ENCODE measurements around the gene CLRN1. TPM values are rescaled to one million over a fixed set of nuclear protein-coding genes. Genes with fewer than 3 reads are reported as not detected.
A peak's percentile ranks its signal among the peaks of the same experiment; 100 is the strongest.

Gene CLRN1
- total and polyA plus RNA-seq, 2 of the 13 experiments (the other 11 are each of a cell fraction or from before 2014, with no cell fraction given), result not detected

DNA sequence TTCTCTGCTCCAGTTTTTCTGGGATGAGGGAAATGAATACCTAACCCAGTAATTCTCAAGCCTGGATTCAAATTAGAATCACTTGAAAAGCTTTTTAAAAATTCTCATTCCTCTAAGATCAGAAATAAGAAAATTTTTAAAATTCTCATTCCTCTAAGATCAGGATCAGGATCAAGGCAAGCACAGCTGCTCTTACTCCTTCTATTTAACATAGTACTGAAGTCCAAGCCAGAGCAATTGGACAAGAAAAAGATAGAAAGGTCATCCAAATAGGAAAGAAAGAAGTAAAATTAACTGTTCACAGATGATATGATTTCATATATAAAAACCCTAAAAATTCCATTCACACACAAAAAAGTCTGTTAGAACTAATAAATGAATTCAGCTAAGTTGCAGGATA, 24.2 kb upstream of the CLRN1 start:
- H4K20me1 ChIP-seq (ENCODE audit: insufficient read depth, low read length), result no peaks in the 10 kb centered on the region
- TF ChIP-seq, protein P1, sequence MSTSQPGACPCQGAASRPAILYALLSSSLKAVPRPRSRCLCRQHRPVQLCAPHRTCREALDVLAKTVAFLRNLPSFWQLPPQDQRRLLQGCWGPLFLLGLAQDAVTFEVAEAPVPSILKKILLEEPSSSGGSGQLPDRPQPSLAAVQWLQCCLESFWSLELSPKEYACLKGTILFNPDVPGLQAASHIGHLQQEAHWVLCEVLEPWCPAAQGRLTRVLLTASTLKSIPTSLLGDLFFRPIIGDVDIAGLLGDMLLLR (CRISPR knock-in tag; IDR thresholded peaks at IDR 0.05), result no peak
- TF ChIP-seq ZC3H4 (CRISPR knock-in tag; IDR thresholded peaks at IDR 0.05; ENCODE audit: borderline replicate concordance), result no peak
- no peak for TF ChIP-seq HCFC1 (IDR thresholded peaks at IDR 0.05; ENCODE audit: low read depth, low read length)
- H2AFZ ChIP-seq (ENCODE audit: low read length), result no peak overlapping the region
- H3K27ac ChIP-seq (ENCODE audit: extremely low read length, insufficient read depth, low read length), result no peak overlapping the region
- no peaks in the 10 kb centered on the region for H3K79me2 ChIP-seq (ENCODE audit: insufficient read depth, low read length)
- no peak for FAIRE-seq
- intact Hi-C loops (cut with micrococcal nuclease; ENCODE audit: unreplicated experiment) (no loop called here), in situ Hi-C loops (cut with HindIII; ENCODE audit: extremely low pct_ligation_motif_present, low pct_unique_long_range_greater_than_20kb) (no loop called here)
- H3K9me3 ChIP-seq (ENCODE audit: low read length), result no peaks in the 10 kb centered on the region
- CTCF ChIA-PET (ENCODE audit: low intra/inter-chr PET ratio, low total read pairs), result no interaction called here
- no peaks in the 10 kb centered on the region for H3K36me3 ChIP-seq (replicated peaks in 1 of 2; ENCODE audit: control insufficient read depth in 1 of 2, insufficient read depth in 2 of 2, low read length in 2 of 2)
- H3K27me3 ChIP-seq (ENCODE audit: control insufficient read depth in 1 of 2, insufficient read depth in 2 of 2, low read length in 2 of 2), result no peaks in the 10 kb centered on the region
- BruUV-seq (replicated peaks), result no TSS peak
- no peak for ATAC-seq
- H3K9ac ChIP-seq (ENCODE audit: insufficient read depth, low read depth, low read length), result no peak overlapping the region
- no peak overlapping the region for H3K4me3 ChIP-seq (replicated peaks in 1 of 3; ENCODE audit: insufficient read depth in 1 of 3, low read depth in 2 of 3, low read length in 3 of 3)
- DNase-seq (ENCODE audit: low spot score), result no peak
- no peaks in the 10 kb centered on the region for H3K4me1 ChIP-seq (ENCODE audit: insufficient read depth, low read length)
- POLR2A ChIA-PET, result no interaction called here
- no peak overlapping the region for H3K4me2 ChIP-seq (ENCODE audit: low read depth, low read length)

GRCh38 chr3:150995510-150995909, 23.0 kb upstream of the CLRN1 start:
- in situ Hi-C loops (cut with HindIII; ENCODE audit: extremely low pct_ligation_motif_present, low pct_unique_long_range_greater_than_20kb) (no loop called here), intact Hi-C loops (cut with micrococcal nuclease; ENCODE audit: unreplicated experiment) (no loop called here)
- ATAC-seq, result no peak
- no peak for DNase-seq (ENCODE audit: low spot score)
- H2AFZ ChIP-seq (ENCODE audit: low read length), result no peak overlapping the region
- no peak for FAIRE-seq
- H4K20me1 ChIP-seq (ENCODE audit: insufficient read depth, low read length), result no peaks in the 10 kb centered on the region
- H3K79me2 ChIP-seq (ENCODE audit: insufficient read depth, low read length), result no peaks in the 10 kb centered on the region
- no peaks in the 10 kb centered on the region for H3K4me1 ChIP-seq (ENCODE audit: insufficient read depth, low read length)
- no peak overlapping the region for H3K27ac ChIP-seq (ENCODE audit: extremely low read length, insufficient read depth, low read length)
- ChIA-PET CTCF (ENCODE audit: low intra/inter-chr PET ratio, low total read pairs) (no interaction called here), POLR2A (no interaction called here)
- H3K9me3 ChIP-seq (ENCODE audit: low read length), result no peaks in the 10 kb centered on the region
- H3K4me2 ChIP-seq (ENCODE audit: low read depth, low read length), result no peak overlapping the region
- no TSS peak for BruUV-seq (replicated peaks)
- no peaks in the 10 kb centered on the region for H3K36me3 ChIP-seq (replicated peaks in 1 of 2; ENCODE audit: control insufficient read depth in 1 of 2, insufficient read depth in 2 of 2, low read length in 2 of 2)
- no peak overlapping the region for H3K9ac ChIP-seq (ENCODE audit: insufficient read depth, low read depth, low read length)
- no peak overlapping the region for H3K4me3 ChIP-seq (replicated peaks in 1 of 3; ENCODE audit: insufficient read depth in 1 of 3, low read depth in 2 of 3, low read length in 3 of 3)
- H3K27me3 ChIP-seq (ENCODE audit: control insufficient read depth in 1 of 2, insufficient read depth in 2 of 2, low read length in 2 of 2), result no peaks in the 10 kb centered on the region
- TF ChIP-seq ZNF572 (CRISPR knock-in tag; IDR thresholded peaks at IDR 0.05) (no peak), MAFK (conservative IDR thresholded peaks at IDR 0.05 in 1 of 2, IDR thresholded peaks at IDR 0.05 in 1 of 2; ENCODE audit: low read length in 2 of 2) (peak; percentile 67 to 76), KIAA2018 (CRISPR knock-in tag; IDR thresholded peaks at IDR 0.05; ENCODE audit: borderline replicate concordance) (no peak), ZNF343 (CRISPR knock-in tag; IDR thresholded peaks at IDR 0.05) (no peak), ZNF24 (IDR thresholded peaks at IDR 0.05) (no peak), SRSF1 (optimal IDR thresholded peaks at IDR 0.05; ENCODE audit: low read depth, low read length) (no peak), ZFP36 (IDR thresholded peaks at IDR 0.05; ENCODE audit: borderline replicate concordance, low read depth, low read length, partially characterized antibody) (no peak), MAFF (IDR thresholded peaks at IDR 0.05; ENCODE audit: low read depth, low read length) (peak; percentile 62)

All from HepG2 (cell line).